Epithelial cell of esophagus (primary cell): Measurements from ENCODE around the gene TMEM100.

Source experiments
- DNase-seq: peaks from one replicate; pipeline ENCODE4 v3.0.0; 2010; ENCODE audit warnings: low read depth
- H3K4me3 ChIP-seq: 2 replicates; pipeline ENCODE4 v1.5.1; 2011; ENCODE audit warnings: mild to moderate bottlenecking, low read length, control low read depth
- TF ChIP-seq, protein P1 (sequence below): IDR thresholded peaks from 2 replicates; pipeline ENCODE4 v1.5.1; 2011; ENCODE audit warnings: low read depth, mild to moderate bottlenecking, low read length, control low read depth, inconsistent platforms; ENCODE audit not compliant: insufficient read depth; ENCODE audit errors: missing control alignments

Gene TMEM100

DNA sequence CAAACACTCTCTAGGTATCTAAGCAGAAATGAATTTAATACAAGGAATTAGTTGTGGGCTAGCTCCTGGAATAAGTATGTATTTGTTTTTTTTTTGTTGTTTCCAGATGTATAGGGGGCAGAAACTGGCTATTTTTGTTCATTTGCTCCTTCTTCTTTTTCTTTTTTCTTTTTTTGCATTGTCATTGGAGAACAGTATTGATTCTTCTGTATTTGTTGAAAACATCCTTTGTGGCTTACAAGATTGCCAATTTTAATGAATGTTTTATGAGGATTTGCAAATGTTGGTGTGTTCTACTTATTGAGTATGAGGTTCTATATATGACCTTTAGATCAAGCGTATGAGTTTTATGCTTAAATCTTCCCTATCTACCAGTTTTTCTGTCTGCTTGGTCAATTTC is 22.6 kb upstream of the TMEM100 start:
- TF ChIP-seq, protein P1, sequence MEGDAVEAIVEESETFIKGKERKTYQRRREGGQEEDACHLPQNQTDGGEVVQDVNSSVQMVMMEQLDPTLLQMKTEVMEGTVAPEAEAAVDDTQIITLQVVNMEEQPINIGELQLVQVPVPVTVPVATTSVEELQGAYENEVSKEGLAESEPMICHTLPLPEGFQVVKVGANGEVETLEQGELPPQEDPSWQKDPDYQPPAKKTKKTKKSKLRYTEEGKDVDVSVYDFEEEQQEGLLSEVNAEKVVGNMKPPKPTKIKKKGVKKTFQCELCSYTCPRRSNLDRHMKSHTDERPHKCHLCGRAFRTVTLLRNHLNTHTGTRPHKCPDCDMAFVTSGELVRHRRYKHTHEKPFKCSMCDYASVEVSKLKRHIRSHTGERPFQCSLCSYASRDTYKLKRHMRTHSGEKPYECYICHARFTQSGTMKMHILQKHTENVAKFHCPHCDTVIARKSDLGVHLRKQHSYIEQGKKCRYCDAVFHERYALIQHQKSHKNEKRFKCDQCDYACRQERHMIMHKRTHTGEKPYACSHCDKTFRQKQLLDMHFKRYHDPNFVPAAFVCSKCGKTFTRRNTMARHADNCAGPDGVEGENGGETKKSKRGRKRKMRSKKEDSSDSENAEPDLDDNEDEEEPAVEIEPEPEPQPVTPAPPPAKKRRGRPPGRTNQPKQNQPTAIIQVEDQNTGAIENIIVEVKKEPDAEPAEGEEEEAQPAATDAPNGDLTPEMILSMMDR = no peak
- DNase-seq = no peak
- H3K4me3 ChIP-seq = no peak overlapping the region

DNA sequence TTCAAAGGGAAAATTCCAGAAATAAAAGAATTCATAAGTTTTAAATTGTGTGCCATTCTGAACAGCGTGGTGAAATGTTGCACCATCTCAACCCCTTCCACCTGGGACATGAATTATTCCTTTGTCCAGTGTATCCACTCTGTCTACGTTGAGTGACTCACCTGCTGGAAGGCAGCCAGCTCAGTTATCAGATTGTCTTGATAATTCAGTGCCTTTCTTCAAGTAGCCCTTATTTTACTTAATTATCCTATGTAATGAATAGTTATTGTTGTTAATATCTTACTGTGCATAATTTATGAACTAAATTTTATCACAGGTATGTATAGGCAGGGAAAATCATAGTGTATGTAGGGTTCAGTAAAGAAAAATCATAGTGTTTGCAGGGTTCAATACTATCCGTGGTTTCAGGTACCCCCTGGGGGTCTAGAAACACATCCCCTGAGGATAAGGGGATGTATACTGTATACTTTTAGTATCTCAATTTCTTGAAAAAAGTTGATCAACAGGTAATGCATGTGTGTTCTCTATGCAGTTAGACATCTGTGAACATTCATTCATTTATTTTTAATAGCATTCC is 20.5 kb upstream of the TMEM100 start:
- TF ChIP-seq, protein P1 = no peak
- peak; percentile 90 for DNase-seq
- no peak overlapping the region for H3K4me3 ChIP-seq

DNA sequence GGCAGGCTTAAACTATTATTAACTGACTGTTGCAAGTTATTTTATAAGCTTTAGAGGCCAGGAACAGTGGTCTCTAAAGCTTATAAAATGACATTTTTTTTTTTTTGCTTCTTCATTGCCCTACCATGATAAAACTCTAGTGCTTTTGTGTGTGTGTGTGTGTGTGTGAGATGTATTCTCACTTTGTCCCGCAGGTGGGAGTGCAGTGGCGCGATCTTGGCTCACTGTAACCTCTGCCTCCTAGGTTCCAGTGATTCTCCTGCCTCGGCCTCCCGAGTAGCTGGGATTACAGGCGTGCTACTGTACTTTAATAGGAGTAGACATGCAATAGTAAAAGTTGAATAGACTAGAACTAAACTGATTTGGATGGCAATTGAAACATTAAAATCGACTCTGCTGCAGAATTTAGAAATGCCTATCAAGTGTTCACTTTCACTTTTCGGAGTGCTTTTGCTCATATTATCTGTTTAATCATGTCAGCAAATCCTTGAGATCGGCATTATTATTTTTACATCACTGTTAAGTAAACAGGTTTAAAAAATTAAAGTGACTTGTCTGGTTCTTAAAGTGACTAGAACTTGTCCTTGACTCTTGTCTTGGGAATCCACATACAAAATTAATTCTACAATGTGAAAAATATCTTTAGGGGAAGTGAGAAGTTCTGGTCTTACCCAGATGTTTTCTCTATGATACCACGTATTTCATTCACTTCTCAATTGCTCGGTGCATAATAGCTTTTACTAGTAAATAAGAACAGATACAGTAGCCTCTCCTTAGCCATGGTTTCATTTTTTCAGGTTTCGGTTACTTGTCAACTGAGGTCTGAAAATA is 19.8 kb upstream of the TMEM100 start:
- H3K4me3 ChIP-seq = no peak overlapping the region
- no peak for DNase-seq
- TF ChIP-seq, protein P1 = no peak

DNA sequence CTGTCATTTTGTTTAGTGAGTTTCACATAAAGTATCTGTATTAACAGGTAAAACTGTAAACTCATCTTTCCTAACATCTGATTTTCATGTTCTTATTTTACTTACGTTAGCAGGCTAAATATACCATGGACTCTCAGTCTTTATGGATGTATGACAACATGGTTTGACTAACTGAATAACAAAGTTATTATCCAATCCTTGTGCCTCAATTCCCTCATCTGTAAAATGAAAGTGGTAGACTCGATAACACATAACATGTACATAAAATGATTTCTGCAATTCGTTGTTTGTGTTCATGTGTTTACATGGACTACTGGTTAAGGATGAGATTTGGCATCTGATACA is 18.7 kb upstream of the TMEM100 start:
- DNase-seq = no peak
- TF ChIP-seq, protein P1 = no peak
- H3K4me3 ChIP-seq = no peak overlapping the region

DNA sequence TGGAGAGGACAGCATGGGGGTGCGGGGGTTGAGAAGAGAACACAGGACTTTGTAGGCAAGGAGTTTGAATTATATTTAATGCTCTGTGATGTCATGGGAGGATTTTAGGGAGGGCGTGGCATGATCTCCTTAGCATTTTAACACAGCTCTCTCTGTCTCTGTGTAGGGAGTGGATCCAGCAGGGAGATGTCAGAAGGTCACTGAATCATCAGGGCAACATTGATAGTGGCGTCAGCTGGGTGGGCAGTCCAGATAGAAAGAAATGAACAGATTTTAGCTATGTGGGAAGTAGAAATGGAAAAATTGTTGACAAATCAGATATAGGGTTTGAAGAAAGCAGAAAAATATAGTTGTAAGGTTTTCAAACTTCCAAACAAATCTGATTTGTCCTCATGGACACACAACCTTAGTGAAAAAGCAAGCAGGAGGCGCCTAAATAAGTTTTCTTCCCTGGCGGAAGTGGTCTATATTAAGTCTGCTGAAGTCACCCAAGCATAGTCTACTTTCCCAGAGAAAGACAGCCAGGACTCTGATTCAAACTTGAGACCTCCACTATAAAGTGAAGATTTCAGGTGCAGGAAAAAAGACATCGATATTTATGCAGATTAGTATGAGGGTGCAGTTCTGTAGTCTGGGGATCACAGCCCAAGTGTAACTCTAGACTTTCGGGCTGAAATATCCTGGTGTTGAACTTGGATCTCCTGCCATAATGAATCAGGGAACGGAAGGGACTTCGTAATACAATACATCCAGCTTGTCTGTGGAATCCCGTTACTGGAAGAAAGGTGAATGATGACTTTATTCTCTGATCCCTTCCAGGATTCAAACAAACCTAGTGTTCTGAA is 18.1 kb upstream of the TMEM100 start:
- H3K4me3 ChIP-seq = no peak overlapping the region
- DNase-seq = no peak
- TF ChIP-seq, protein P1 = no peak

DNA sequence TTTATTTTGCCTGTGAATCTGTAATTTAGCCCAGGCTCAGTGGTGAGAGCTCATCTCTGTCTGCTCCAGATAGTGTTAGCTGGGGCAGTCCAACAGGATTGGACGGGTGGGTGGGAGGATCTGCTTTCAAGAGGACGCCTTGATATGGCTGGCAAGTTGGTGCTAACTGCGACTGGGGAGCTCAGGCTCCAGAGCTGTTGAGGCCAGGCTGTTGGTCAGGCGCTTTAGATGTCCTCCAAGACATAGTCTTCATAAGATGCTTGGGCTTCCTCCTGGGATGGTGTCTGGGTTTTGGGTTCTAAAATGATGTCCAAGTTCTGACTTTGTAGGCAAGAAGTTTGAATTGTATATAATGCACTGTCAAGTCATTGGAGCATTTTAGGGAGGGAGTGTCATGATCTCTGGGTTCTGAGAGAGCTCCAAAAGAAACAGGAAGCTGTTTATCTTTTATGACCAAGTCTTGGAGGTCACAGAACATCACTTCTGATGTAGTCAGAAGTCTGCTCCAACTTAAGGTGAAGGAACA is 15.4 kb upstream of the TMEM100 start:
- TF ChIP-seq, protein P1 = no peak
- H3K4me3 ChIP-seq = no peak overlapping the region
- DNase-seq = no peak
